UCSD-AML1 (cell line): ENCODE data around the gene PLEKHG3.

ENCODE experiments used
- DNase-seq: peaks from one replicate; lab custom pipeline; 2025; ENCODE audit not compliant: unreplicated experiment; lab: John Stamatoyannopoulos, UW

PLEKHG3 gene

DNA sequence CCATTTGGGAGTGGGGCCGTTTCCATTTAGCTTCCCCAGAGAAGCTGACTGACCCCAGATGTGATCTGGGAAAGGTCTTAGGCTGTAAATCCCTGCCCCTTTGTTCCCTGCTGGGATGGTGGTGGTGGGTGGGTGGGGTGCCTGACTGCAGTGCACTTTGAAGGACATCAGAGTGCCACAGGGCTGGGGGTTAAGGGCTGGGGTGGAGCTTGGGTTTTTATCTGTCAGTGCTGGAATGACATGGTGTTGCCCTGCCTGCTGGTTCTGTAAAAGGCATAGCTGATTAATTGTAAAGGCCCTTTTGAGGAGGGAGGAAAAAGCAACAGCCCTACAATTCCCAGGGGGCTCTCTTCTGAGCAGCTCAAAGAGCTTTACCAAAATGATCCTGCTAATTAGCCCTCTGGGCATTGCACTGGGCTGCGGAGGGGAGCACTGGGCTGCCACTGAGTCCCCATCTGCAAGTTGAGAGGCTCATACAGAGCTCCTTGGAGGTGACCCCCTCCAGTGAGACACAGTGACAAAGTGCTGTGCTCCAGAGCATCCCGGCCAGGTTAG, 21.1 kb downstream of the PLEKHG3 start:
- DNase-seq, result no peak

DNA sequence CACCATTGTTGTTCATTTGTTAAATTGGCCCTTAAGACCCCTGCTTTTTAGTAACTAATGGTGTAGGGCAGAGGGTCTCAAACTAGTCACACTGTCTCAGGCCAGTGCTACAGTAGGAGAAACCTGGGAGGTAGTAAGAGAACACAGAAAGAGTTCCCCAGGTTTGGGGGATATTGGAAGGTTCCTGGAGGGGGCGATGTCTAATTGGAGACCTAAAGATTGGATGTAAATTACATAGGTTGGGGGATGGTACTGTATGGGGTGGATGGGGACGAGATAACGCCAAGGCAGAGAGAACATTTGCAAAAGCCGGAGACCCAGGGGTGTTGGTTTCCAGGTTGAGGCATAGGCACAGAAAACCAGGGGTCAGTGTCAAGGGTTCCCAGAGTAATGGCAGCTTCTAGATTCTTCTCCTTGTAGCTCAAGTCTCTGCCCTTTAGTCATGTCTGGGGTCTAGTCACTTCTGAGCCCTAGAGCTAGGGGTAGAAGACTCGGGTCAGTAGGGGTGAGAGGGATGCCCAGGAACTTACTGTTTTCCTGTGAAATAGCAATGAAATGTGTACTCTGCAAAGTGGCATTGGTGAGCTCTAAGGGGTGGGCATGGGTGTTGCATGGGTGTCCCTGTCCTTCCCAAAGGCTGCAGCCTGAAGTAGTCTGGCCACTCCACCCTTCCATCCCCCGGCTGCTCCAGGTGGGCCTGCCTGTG, 21.8 kb downstream of the PLEKHG3 start:
- no peak for DNase-seq

DNA sequence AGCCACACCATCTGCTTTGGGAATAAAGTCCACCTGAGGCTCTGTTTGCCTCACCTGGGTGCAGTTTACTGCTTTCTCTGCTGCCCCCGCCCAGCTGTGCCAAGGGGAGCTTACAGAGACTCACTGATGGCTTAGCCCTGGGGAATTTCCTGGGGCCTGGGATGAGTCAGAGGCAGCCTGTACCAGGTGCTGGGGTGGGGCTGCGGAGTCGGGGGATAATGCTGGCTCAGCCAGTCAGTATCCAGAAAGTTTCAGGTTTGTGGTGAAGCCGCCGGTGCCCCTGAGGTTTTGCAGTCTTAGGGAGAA, 22.3 kb downstream of the PLEKHG3 start:
- DNase-seq, result no peak

DNA sequence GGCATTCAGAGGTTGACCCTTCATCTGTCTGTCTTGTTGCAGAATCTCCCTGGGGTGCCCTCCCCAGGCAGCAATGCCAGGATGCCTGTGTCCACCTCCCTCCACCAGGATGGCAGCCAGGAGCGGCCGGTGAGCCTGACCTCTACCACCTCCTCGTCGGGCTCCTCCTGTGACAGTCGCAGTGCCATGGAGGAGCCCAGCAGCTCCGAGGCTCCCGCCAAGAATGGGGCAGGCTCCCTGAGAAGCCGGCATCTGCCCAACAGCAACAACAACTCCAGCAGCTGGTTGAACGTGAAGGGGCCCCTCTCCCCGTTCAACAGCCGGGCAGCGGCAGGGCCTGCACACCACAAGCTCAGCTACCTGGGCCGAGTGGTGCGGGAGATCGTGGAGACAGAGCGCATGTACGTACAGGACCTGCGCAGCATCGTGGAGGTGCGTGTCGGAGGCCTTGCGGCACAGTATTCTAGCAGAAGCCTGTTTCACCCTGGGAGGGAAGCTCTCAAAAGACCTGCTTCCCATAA, 23.4 kb downstream of the PLEKHG3 start:
- DNase-seq, result no peak

- DNase-seq, result no peak
Measured at GRCh38 chr14:64728106-64728505, 23.9 kb downstream of the PLEKHG3 start.

DNA sequence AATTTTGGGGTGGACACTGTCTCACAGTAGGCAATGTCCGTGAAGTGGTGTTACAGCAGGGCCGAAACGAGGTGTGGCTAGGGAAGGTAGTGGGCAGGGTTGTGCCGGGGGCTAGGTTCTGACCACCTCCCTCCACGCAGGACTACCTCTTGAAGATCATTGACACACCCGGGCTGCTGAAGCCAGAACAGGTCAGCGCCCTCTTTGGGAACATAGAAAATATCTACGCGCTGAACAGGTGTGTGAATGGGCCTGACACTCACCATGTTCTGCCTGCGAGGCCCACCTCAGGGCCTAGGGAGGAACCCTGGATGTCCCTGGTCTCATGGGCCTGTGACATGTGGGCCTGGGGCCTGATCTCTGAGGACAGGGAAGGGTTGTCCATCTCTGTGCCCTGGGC, 24.6 kb downstream of the PLEKHG3 start:
- DNase-seq, result no peak

- no peak for DNase-seq
Measured at GRCh38 chr14:64729386-64730060, 25.3 kb downstream of the PLEKHG3 start.

GRCh38 chr14:64730061-64730440, 25.8 kb downstream of the PLEKHG3 start:
- no peak for DNase-seq

- DNase-seq, result no peak
Measured at GRCh38 chr14:64730681-64731080, 26.5 kb downstream of the PLEKHG3 start.

- DNase-seq, result no peak
Measured at GRCh38 chr14:64731141-64731581, 26.9 kb downstream of the PLEKHG3 start.

- no peak for DNase-seq
Measured at GRCh38 chr14:64732066-64732465, 27.8 kb downstream of the PLEKHG3 start.

GRCh38 chr14:64732536-64733120, 28.4 kb downstream of the PLEKHG3 start:
- no peak for DNase-seq

- no peak for DNase-seq
Measured at GRCh38 chr14:64733321-64733720, 29.1 kb downstream of the PLEKHG3 start.

DNA sequence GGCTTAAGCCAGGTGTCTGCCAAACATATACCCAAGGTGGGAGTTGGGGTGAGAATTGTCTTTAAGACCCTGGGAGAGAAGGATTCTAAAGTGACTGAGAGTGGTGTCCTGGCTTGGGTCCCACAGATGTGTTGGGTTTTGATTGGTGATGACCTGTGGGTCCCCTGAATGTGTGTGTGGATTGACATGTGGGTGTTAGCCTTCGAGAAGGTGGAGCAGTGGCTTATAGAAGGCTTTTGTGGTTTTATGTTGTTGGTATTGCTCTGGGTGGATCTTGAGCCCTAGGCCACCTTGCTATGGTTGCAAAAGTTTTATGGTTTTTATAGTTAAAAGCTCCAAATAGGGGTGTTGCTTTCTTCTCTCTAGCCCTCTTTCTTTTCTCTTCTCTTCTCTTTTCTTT, 29.7 kb downstream of the PLEKHG3 start:
- no peak for DNase-seq

DNA sequence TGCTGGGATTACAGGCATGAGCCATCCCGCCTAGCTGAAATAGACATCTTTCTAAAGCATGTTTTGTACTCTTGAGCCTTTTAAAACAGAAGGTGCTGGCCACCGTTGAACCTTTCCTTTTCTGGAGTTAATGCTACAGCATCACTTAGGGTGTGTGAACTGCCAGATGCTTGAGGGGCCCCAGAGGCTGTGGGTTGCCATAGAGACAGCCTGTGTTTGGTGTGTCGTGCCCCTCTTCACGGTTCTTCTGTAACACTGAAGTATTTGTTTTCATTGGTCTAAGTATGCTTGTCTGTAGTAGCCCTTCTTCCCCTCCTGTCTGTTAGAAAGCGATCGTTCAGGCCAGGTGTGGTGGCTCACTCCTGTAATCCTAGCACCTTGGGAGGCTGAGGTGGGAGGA, 30.8 kb downstream of the PLEKHG3 start:
- no peak for DNase-seq

DNA sequence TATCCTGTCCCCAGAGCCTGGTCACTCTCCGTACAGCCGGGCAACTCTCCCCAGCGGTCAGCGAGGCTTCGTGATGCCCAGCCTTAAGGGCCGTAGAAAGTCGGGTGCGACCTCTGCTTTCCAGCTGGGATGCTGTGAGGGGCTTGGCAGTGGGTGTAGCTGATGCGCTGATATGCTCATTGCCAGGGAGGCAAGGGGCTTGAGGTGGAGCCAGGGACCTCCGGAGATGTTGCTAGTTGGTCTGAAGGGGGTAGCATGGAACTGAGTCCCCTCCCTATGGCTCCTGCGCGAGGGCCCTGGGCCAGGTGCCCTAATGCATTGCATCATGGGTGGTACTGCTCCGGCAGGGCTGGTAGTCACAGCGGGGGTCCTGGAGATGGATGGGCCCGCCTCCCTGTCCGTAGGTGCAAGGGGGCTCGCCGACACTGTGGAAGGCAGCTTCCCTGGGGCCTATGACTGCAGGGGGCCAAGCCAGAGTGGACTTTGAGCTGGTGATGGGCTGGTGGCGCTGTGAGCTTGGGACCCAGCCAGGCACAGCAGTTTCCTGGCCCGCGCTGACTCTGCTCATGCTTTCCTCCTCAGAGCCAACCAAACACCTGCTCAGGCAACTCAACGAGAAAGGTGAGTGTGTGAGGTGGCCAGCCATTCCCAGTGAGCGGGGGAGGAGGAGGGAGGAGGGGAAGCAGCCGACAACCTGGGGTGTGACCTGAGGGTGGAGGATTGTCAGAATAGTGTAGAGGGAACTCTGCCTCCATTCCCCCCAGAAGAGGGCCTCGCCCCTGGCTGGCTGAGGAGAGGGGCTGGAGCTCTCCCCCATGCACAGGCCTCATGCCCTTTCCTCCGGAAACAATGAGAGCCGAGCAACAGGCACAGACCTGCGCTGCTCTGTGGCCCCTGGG, 32.3 kb downstream of the PLEKHG3 start:
- no peak for DNase-seq

GRCh38 chr14:64737391-64738280, 33.4 kb downstream of the PLEKHG3 start:
- DNase-seq, result no peak

GRCh38 chr14:64738281-64738804, 34.1 kb downstream of the PLEKHG3 start:
- no peak for DNase-seq

GRCh38 chr14:64741200-64741599, 37.0 kb downstream of the PLEKHG3 start:
- no peak for DNase-seq

DNA sequence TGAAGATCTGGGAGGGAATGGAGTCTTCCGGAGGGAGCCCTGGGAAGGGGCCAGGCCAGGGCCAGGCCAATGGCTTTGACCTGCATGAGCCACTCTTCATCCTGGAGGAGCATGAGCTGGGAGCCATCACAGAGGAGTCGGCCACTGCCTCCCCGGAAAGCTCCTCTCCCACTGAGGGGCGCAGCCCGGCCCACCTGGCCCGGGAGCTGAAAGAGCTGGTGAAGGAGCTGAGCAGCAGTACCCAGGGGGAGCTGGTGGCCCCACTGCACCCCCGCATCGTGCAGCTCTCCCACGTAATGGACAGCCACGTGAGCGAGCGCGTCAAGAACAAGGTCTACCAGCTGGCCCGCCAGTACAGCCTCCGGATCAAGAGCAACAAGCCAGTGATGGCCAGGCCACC, 37.7 kb downstream of the PLEKHG3 start:
- no peak for DNase-seq
